MCF 10A (cell line): ENCODE results near the gene DCN. TPM values are rescaled to one million over a fixed set of nuclear protein-coding genes. Genes with fewer than 3 reads are reported as not detected.

Source experiments
- BruUV-seq: library from RNA; stranded (reverse); fragments of 400-500 nt; replicated peaks from 2 replicates; lab custom pipeline; 2021; lab: Mats Ljungman, UMichigan
- CTCF ChIA-PET: fragments of 300-600 bp; sonication (Branson Sonifier 250); formaldehyde crosslinking; extraction: SDS; loops from one replicate; lab custom pipeline; 2021; ENCODE audit warnings: antibody characterized with exemption, inconsistent platforms; lab: Yijun Ruan, JAX
- POLR2A ChIA-PET: fragments of 300-600, 350-650 bp; sonication (Branson Sonifier 250); formaldehyde crosslinking; extraction: SDS; loops from one replicate; lab custom pipeline; 2020; ENCODE audit warnings: antibody characterized with exemption, inconsistent platforms; lab: Yijun Ruan, JAX
- DNase-seq: peaks from one replicate; pipeline ENCODE4 v3.0.0-alpha.2; 2018; ENCODE audit not compliant: unreplicated experiment
- H3K27ac Mint-ChIP-seq: one replicate; pipeline ENCODE4 v1.8.0; 2022; ENCODE audit warnings: mild to moderate bottlenecking, low read depth, mixed read lengths; ENCODE audit not compliant: unreplicated experiment
- H3K27me3 Mint-ChIP-seq: one replicate; pipeline ENCODE4 v1.8.0; 2022; ENCODE audit warnings: mixed read lengths; ENCODE audit not compliant: insufficient read depth, unreplicated experiment
- H3K36me3 Mint-ChIP-seq: one replicate; pipeline ENCODE4 v1.8.0; 2022; ENCODE audit warnings: mild to moderate bottlenecking, moderate library complexity, mixed read lengths; ENCODE audit not compliant: insufficient read depth, unreplicated experiment
- H3K4me1 Mint-ChIP-seq: one replicate; pipeline ENCODE4 v1.8.0; 2022; ENCODE audit warnings: mixed read lengths; ENCODE audit not compliant: insufficient read depth, unreplicated experiment
- H3K4me3 Mint-ChIP-seq: one replicate; pipeline ENCODE4 v1.8.0; 2022; ENCODE audit warnings: mild to moderate bottlenecking, moderate library complexity, mixed read lengths; ENCODE audit not compliant: unreplicated experiment
- H3K9me3 Mint-ChIP-seq: one replicate; pipeline ENCODE4 v1.8.0; 2022; ENCODE audit warnings: mixed read lengths; ENCODE audit not compliant: unreplicated experiment
- intact Hi-C: fragments of 100-400 bp; cut with micrococcal nuclease; formaldehyde crosslinking; loops from 2 replicates; pipeline ENCODE4 v1.14.1; 2022
- total RNA-seq: library from RNA; stranded (reverse); gene quantifications from 2 replicates; pipeline ENCODE4 v1.2.3, GENCODE V29; 2022
- TF ChIP-seq, protein P1 (sequence below): fragments of 200-600 bp; IDR thresholded peaks from one replicate; pipeline ENCODE4 v1.8.0; 2022; ENCODE audit warnings: antibody characterized with exemption, mild to moderate bottlenecking; ENCODE audit not compliant: unreplicated experiment

DCN gene
- total RNA-seq, 1 experiment from 2014 or later, result 46.5 TPM

DNA sequence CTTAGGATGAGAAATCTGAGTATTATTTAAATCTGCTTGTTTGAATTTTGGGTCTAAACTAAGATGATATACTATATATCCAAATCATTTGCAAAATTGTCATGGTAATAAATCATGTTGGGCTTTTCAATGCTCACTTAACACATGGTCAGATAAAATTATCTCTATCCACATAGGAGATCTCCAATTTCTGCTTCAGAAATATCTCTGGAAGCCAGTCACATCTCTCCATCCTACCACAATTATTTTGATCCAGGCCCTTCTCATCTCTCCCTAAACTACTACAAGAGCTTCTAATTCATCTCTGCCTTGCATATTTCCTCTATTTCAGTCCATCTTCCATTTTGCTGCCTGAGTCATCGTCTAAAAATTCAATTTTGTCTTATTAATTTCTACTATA is 3.8 kb downstream of the DCN start:
- intact Hi-C loops, result loop anchor here (1.0 to 5.0 kb wide), 3 partner anchors 148 to 201 kb away; no protein-coding TSS in a partner anchor
- ChIA-PET POLR2A (interaction anchor here (0.6 to 4.0 kb wide), 5 partner anchors 10 to 963 kb away, joined by 3 to 27 read pairs (median 6); no protein-coding TSS in a partner anchor), CTCF (interaction anchor here (0.6 to 6.7 kb wide), 8 partner anchors 18 to 425 kb away, joined by 3 to 196 read pairs (median 5); no protein-coding TSS in a partner anchor)
- BruUV-seq, result TSS peak; percentile 28
- DNase-seq, result no peak
- Mint-ChIP-seq H3K4me3 (no peak overlapping the region), H3K27me3 (peaks cover 41% of the 10 kb centered on the region), H3K4me1 (no peaks in the 10 kb centered on the region), H3K36me3 (no peaks in the 10 kb centered on the region), H3K27ac (no peak overlapping the region), H3K9me3 (no peaks in the 10 kb centered on the region)
- TF ChIP-seq, protein P1, sequence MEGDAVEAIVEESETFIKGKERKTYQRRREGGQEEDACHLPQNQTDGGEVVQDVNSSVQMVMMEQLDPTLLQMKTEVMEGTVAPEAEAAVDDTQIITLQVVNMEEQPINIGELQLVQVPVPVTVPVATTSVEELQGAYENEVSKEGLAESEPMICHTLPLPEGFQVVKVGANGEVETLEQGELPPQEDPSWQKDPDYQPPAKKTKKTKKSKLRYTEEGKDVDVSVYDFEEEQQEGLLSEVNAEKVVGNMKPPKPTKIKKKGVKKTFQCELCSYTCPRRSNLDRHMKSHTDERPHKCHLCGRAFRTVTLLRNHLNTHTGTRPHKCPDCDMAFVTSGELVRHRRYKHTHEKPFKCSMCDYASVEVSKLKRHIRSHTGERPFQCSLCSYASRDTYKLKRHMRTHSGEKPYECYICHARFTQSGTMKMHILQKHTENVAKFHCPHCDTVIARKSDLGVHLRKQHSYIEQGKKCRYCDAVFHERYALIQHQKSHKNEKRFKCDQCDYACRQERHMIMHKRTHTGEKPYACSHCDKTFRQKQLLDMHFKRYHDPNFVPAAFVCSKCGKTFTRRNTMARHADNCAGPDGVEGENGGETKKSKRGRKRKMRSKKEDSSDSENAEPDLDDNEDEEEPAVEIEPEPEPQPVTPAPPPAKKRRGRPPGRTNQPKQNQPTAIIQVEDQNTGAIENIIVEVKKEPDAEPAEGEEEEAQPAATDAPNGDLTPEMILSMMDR, result no peak

DNA sequence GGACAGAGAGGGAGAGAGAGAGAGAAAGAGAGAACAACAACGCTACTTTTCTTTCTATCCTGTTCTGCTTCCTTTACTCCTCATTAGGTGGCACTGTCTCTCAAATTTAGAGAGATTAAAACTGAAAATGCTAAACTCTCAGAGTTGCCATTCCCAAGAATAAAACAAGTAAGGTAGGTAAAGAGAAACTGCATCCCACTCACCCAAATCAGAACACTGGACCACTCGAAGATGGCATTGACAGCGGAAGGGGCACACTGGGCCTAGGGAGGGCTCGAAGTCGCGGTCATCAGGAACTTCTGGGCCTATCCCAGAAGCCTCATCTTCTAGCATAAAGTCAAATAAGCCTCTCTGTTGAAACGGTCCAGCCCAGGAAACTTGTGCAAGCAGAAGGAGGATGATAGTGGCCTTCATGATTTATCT is 4.5 kb downstream of the DCN start:
- peak; percentile 44 for DNase-seq
- Mint-ChIP-seq H3K36me3 (no peaks in the 10 kb centered on the region), H3K4me1 (no peaks in the 10 kb centered on the region), H3K27me3 (peaks cover 41% of the 10 kb centered on the region), H3K9me3 (no peaks in the 10 kb centered on the region), H3K27ac (no peak overlapping the region), H3K4me3 (no peak overlapping the region)
- intact Hi-C loops, result loop anchor here (1.0 to 5.0 kb wide), 3 partner anchors 148 to 201 kb away; no protein-coding TSS in a partner anchor
- BruUV-seq, result no TSS peak
- POLR2A ChIA-PET, result interaction anchor here (0.7 to 4.0 kb wide), 8 partner anchors 11 to 1241 kb away, joined by 3 to 27 read pairs (median 4); no protein-coding TSS in a partner anchor
- TF ChIP-seq, protein P1, result peak; percentile 44
- CTCF ChIA-PET, result interaction anchor here (0.6 to 6.7 kb wide), 24 partner anchors 9 to 1425 kb away, joined by 3 to 196 read pairs (median 4); no protein-coding TSS in a partner anchor

GRCh38 chr12:91177381-91177780 is 5.2 kb downstream of the DCN start:
- intact Hi-C loops, result loop anchor here (5.0 kb wide), 1 partner anchor 200 kb away; no protein-coding TSS in a partner anchor
- ChIA-PET CTCF (interaction anchor here (0.6 to 6.7 kb wide), 26 partner anchors 8 to 1426 kb away, joined by 3 to 196 read pairs (median 4); no protein-coding TSS in a partner anchor), POLR2A (interaction anchor here (0.7 to 2.9 kb wide), 9 partner anchors 11 to 1242 kb away, joined by 3 to 21 read pairs (median 3); no protein-coding TSS in a partner anchor)
- no peak for DNase-seq
- TF ChIP-seq, protein P1, result no peak
- no TSS peak for BruUV-seq
- H3K9me3 Mint-ChIP-seq, result no peaks in the 10 kb centered on the region
- peaks cover 41% of the 10 kb centered on the region for H3K27me3 Mint-ChIP-seq
- H3K36me3 Mint-ChIP-seq, result no peaks in the 10 kb centered on the region
- no peak overlapping the region for H3K4me3 Mint-ChIP-seq
- no peak overlapping the region for H3K27ac Mint-ChIP-seq
- H3K4me1 Mint-ChIP-seq, result no peaks in the 10 kb centered on the region

GRCh38 chr12:91176915-91177314 is 5.7 kb downstream of the DCN start:
- CTCF ChIA-PET, result interaction anchor here (0.7 to 6.7 kb wide), 19 partner anchors 8 to 338 kb away, joined by 3 to 196 read pairs (median 4); no protein-coding TSS in a partner anchor
- POLR2A ChIA-PET, result interaction anchor here (0.8 to 2.9 kb wide), 8 partner anchors 11 to 201 kb away, joined by 3 to 21 read pairs (median 4); no protein-coding TSS in a partner anchor
- BruUV-seq, result no TSS peak

More at GRCh38 chr12:91176915-91177314, 5.7 kb downstream of the DCN start:
- TF ChIP-seq, protein P1, result no peak
- H3K9me3 Mint-ChIP-seq, result no peaks in the 10 kb centered on the region
- no peak overlapping the region for H3K27ac Mint-ChIP-seq
- intact Hi-C loops, result loop anchor here (5.0 kb wide), 1 partner anchor 200 kb away; no protein-coding TSS in a partner anchor
- peaks cover 40% of the 10 kb centered on the region for H3K27me3 Mint-ChIP-seq
- no peaks in the 10 kb centered on the region for H3K36me3 Mint-ChIP-seq
- no peaks in the 10 kb centered on the region for H3K4me1 Mint-ChIP-seq
- DNase-seq, result no peak
- peak overlapping the region; percentile 9 for H3K4me3 Mint-ChIP-seq
